HG03571 (cell line): ENCODE data around the gene PTPN21.
A peak's percentile ranks its signal among the peaks of the same experiment; 100 is the strongest.

Experiments
- ATAC-seq: cut with Tn5 transposase; IDR thresholded peaks from one replicate; pipeline ENCODE4 v1.9.1; 2021; ENCODE audit not compliant: unreplicated experiment

The PTPN21 gene

DNA sequence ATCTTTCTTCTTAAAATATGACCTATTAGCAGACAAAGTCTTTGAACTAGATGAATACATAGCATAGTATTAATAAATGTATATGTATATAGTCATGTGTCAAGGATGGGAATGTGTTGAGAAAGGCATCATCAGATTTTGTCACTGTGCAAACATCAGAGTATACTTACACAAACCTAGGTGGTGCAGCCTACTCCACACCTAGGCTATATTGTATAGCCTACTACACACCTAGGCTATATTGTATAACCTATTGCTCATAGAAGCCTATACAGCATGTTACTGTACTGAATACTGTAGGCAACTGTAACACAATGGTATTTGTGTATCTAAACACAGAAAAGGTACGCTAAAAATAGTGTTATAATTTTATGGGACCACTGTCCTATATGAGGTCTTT, 47.6 kb downstream of the PTPN21 start:
- no peak for ATAC-seq

- ATAC-seq = no peak
Observed at GRCh38 chr14:88505621-88506020, 49.2 kb downstream of the PTPN21 start.

DNA sequence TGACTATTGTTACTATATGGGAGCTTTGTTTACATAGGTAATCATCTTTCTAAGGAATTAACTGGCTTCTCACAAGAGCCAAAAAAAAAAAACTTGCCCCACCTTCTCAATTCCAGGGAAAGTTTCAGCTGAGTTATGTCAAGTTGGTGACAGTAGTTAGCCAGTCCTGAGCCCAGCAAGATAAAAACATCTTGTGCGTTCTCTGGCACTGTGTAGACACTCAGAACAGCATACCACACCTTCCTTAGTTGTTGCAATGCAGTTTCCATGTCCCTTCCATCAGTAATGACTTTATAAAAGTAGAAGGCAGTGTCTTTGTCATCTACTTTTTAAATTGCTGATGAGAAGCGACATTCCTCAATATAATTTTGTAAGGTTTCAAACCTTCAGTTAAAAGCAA, 50.2 kb downstream of the PTPN21 start:
- ATAC-seq = no peak

DNA sequence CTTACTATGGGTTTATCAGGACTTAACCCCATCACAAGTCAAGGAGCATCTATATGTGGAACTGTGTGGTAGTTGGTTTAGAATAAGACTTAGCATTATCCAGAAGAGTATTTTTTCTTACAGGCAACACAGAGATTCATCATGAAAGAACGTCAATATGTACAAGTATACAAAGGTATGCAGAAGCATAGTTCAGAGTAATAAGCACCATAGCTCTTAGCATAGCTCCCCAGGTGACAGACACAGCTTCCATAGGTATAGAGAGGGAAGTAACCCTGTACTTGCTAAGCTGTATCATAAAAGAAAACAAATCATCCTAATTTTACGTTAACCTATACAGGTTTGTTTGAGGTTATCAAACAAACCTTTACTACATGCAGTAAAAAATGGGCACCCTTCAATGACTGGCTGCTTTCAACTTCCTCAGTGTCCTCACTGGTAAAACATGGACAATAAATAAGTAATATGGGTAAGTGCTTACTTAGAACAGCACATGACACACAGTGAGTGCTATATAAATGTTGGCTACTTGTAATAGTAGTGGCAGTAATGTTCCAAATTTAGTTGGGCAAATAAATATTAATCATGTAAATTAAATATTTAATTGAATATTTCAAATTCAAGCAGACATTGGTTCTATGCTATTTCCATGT, 50.9 kb downstream of the PTPN21 start:
- ATAC-seq = no peak

DNA sequence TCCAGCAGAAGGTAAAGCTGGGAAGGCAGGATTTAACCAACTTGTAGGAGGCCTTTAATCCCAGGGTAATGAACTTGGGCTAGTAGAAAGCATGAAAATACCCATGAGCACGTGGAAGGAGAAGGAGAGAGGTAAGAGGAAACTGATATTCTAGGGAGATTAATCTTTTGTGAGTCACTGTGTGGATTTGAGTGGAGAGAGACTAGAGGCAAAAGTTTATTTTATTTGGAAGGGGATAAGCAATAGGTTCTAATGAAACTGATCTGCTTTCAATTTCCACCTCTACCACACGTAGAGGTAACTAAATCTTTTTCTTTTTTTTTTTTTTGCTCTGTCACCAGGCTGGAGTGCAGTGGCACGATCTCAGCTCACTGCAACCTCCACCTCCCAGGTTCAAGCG, 52.1 kb downstream of the PTPN21 start:
- no peak for ATAC-seq

GRCh38 chr14:88500611-88501010, 54.2 kb downstream of the PTPN21 start:
- no peak for ATAC-seq

- ATAC-seq = no peak
Observed at GRCh38 chr14:88499225-88499624, 55.6 kb downstream of the PTPN21 start.

- ATAC-seq = no peak
Observed at GRCh38 chr14:88496414-88496813, 58.4 kb downstream of the PTPN21 start.

DNA sequence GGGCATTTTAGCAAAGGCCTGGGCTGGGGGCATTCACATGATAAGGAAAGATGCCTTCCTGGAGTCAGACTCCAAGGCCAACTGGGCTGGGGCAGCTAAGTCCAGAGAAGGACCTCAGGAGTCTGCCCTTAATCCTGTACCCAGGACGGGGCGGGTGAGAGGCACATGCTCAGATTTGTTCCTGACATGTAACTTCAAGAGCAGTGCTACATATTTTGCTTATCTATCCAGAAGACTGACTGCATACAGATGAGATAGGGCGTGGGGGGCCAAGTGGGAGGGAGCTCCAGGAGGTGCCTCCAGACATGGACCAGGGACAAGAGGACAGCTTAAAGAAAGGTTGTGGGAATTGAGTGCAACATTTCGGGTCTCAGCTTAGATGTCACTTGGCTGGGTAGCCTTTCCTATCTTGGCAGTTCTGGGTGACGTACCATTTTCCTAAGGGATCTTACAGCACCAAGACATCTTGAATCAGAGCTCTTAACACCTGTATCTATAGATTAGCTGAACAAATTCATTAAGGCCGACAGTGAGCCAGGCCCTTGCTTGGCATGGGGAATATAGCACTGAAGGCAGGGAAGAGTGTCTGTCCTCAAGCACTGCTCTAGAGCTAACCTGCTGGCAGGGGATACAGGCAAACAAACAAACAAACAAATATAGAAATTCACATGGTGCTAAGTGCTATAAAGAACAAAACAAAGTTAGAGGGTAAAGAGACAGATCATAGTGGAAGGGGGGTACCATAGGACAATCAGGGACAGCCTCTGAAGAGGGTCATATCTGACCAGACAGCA, 61.2 kb downstream of the PTPN21 start:
- no peak for ATAC-seq

DNA sequence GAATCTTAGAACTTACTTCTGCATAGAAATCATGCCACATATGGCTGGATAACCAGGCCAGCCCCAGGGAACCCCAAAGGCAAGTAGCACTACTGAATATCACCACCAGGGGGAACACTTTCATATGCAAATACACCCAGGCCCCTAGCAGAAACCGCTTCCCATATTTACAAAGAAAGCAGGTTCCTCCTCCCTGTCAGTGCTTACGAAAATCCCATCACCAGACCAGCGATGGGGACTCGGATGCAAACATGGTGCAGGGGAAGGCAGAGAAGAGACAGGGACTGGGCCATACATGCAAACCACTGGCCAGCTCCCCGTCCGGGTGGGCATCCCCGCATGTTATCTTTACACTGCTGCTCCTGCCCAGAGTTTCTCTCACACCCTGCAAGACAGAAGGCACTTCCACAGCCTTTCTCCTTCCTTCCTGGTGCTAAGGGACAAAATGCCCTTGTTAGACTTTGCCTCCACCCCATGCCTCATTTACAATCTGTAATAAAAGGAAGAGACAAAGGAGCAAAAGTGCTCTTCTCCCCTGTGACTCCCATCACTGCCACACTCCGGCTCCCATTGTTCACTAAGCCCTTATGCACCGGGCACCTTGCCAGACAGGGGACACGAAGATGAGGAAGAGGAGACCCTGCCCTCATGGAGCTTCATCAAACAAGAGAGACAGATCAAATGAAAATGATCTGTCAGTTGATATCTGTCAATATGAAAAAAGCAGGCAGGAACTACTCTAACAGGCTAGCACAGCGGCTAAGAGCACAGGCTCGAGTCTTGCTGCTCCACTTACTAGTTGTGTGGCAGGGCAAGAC, 62.3 kb downstream of the PTPN21 start:
- peak; percentile 90 for ATAC-seq

DNA sequence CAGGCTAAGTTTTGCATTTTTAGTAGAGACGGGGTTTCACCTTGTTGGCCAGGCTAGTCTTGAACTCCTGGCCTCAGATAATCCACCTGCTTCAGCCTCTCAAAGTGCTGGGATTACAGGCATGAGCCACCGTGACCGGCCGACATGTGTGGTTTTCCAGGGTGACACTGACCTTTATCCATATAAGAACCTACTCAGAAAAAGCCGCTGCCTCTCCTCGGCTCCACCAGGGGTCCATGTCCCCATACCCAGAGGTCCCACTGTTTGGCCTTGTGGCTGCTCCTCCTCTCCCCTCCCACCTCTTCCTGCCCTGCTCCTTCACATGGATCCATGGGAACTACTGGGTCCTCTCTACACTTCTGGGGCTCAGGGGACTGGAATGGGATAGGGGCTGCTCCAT, 64.6 kb downstream of the PTPN21 start:
- ATAC-seq = no peak

DNA sequence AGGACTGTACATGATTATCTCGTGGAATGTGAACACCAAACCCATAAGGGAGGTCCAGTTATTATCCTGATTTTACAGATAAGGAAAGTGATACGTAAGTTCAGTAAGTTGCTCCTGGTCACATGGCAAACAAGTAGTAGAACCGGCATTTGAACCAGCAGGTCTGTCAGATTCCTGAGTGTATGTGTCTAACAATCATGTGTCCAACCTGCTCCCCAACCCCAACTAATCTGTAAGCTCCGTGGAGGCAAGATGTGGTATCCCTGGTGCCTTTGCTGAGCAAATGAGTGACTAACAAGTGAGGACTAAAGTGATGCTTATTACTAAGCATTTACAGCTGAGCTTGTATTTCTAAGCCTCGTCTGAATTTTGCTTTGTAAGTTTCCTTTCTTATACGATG, 65.9 kb downstream of the PTPN21 start:
- ATAC-seq = no peak

- ATAC-seq = no peak
Observed at GRCh38 chr14:88488081-88488480, 66.7 kb downstream of the PTPN21 start.

GRCh38 chr14:88482524-88482923, 72.3 kb downstream of the PTPN21 start:
- ATAC-seq = no peak

- no peak for ATAC-seq
Observed at GRCh38 chr14:88481794-88482193, 73.0 kb downstream of the PTPN21 start.

DNA sequence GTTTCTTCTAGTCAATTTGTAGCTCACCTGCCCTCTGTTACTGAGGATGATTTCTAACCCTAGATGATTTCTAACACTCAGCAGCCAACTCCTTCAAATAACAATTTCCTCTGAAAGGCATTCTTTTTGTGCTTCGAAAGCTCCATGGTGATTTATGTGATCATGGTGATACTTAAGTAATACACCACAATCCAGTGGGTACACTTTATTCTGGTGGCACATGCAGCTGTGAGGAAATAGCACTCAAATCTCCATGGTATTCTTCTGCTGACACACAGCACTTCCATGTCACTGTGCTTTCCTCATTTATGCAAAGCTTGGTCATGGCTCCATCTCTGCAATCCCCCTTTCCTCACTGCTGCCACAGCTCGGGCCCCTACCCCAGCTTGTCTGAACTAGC, 73.7 kb downstream of the PTPN21 start:
- no peak for ATAC-seq

- ATAC-seq = no peak
Observed at GRCh38 chr14:88479574-88479987, 75.2 kb downstream of the PTPN21 start.

DNA sequence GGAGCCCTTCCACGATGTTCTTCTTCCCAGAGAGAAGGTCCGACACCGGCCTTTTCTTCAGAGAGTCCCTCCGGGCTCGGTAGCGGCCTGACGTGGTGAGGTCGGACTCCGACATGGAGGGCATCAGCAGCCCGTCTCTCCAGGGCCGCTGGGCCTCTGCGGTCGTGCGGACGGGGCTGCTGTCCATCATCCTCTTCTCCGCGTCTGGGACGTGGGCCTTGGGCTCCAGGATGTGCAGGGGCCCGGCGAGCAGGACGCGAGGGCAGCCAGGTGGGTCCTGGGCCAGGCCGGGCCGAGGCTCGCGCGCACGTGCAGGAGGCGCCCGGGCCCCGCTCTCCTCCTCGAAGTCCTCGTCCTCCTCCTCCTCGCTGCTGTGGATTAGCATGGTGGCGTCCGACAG, 75.9 kb downstream of the PTPN21 start:
- no peak for ATAC-seq

- no peak for ATAC-seq
Observed at GRCh38 chr14:88477513-88478250, 77.1 kb downstream of the PTPN21 start.

DNA sequence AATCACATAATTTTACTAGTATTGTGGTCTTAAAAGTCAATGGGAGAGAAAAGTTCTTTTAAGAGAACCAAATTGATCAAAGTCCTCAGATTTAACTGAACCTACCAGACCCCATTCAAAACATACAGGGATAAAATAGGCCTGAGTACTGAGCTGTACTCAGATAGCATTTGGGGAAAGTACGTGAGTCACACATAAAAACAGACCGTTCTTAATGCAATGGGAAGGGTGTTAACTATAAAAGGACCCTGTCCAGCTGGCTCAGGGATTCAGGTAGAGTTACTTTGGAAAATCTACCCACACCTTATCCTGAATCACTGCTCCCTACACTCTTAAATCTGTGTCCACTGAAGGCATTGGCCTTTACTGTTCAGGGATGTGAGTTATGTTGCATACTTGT, 78.0 kb downstream of the PTPN21 start:
- no peak for ATAC-seq

- ATAC-seq = no peak
Observed at GRCh38 chr14:88476214-88476774, 78.5 kb downstream of the PTPN21 start.
